Measurements from ENCODE around the gene BAG3.
"Not testable (repeated sequence)": the region's sequence is repeated elsewhere in the genome, so short reads cannot be mapped to it uniquely, and the experiment has no call there.

DNA sequence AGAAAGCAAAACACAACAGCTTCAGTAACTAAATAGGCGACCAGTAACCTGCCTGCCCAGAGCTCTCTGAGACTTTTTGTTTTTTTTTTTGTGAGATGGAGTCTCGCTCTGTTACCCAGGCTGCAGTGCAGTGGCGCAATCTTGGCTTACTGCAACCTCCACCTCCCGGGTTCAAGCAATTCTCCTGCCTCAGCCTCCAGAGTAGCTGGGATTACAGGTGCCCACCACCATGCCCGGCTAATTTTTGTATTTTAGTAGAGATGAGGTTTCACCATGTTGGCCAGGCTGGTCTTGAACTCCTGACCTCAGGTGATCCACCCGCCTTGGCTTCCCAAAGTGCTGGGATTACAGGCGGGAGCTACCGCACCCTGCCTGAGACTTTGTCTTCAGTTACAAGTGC, 31.4 kb upstream of the BAG3 start:
- TF ChIP-seq, protein P1, sequence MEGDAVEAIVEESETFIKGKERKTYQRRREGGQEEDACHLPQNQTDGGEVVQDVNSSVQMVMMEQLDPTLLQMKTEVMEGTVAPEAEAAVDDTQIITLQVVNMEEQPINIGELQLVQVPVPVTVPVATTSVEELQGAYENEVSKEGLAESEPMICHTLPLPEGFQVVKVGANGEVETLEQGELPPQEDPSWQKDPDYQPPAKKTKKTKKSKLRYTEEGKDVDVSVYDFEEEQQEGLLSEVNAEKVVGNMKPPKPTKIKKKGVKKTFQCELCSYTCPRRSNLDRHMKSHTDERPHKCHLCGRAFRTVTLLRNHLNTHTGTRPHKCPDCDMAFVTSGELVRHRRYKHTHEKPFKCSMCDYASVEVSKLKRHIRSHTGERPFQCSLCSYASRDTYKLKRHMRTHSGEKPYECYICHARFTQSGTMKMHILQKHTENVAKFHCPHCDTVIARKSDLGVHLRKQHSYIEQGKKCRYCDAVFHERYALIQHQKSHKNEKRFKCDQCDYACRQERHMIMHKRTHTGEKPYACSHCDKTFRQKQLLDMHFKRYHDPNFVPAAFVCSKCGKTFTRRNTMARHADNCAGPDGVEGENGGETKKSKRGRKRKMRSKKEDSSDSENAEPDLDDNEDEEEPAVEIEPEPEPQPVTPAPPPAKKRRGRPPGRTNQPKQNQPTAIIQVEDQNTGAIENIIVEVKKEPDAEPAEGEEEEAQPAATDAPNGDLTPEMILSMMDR (IDR thresholded peaks at IDR 0.05; ENCODE audit: low read depth, low read length): not testable (repeated sequence)
- not testable (repeated sequence) for TF ChIP-seq POLR2A (IDR thresholded peaks at IDR 0.05; ENCODE audit: extremely low read depth, insufficient read length); MYC (IDR thresholded peaks at IDR 0.05; ENCODE audit: low read depth, low read length)

Measured in NB4 (cell line).